Measurements from ENCODE around the gene CPSF4L.

DNA sequence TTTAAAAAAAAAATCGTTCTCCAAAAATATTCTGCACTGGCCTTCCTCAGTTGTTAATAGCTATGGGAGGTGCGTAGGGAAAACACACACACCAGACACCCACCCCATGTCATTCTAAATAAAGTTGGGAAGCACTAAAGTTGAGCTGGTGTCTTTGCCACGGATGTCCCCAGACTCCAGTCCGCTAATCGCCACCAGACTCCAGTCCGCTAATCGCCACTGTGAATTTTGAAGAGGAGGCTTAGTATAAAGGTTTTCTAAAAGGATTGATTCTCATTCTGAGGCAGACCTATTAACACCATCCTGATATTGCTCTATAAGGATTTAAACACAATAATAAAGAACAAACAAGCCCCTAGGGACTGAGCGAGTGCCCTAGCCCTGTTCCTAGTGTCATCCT, 22.7 kb upstream of the CPSF4L start:
- TF ChIP-seq POLR2A (IDR thresholded peaks at IDR 0.05) = no peak
- TF ChIP-seq POLR2AphosphoS5 (IDR thresholded peaks at IDR 0.05) = no peak
- TF ChIP-seq, protein P1, sequence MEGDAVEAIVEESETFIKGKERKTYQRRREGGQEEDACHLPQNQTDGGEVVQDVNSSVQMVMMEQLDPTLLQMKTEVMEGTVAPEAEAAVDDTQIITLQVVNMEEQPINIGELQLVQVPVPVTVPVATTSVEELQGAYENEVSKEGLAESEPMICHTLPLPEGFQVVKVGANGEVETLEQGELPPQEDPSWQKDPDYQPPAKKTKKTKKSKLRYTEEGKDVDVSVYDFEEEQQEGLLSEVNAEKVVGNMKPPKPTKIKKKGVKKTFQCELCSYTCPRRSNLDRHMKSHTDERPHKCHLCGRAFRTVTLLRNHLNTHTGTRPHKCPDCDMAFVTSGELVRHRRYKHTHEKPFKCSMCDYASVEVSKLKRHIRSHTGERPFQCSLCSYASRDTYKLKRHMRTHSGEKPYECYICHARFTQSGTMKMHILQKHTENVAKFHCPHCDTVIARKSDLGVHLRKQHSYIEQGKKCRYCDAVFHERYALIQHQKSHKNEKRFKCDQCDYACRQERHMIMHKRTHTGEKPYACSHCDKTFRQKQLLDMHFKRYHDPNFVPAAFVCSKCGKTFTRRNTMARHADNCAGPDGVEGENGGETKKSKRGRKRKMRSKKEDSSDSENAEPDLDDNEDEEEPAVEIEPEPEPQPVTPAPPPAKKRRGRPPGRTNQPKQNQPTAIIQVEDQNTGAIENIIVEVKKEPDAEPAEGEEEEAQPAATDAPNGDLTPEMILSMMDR (IDR thresholded peaks at IDR 0.05) = no peak
